IPS DF 19.7 (cell line): ENCODE data around the gene SLC9A3.

ENCODE experiments used
- DNase-seq: peaks from one replicate; pipeline ENCODE4 v3.0.0-alpha.2; 2013; ENCODE audit warnings: low read depth, low spot score

The SLC9A3 gene

DNA sequence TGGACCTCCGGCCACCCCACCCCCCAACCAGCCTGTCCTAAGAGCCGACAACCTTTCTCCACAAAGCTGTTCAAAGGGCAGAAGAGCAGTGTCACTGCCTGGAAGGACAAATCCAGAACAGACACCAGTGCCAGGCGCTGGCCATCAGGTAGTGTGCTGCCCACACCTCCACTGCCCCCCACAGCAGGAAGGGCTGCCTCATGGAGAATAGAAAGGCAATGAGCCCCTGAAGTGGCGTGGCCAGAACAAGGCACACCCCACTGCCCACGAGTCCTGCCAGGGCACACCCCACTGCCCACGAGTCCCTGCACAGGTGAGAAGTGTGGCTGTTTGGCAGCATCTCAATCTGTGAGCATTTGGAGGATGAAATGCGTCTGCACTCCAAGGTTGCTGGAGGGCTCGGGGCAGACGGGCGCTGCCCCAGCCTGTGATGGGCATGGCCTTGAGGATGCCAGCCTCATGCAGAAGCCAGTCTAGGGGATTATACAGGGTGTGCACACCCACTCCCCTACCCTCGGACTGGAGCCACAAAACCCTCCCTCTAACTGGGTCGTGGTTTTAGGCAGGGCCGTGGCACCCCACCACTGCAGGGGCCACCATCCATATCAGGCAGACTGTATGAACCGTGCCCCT, 2.3 kb upstream of the SLC9A3 start:
- DNase-seq: no peak

DNA sequence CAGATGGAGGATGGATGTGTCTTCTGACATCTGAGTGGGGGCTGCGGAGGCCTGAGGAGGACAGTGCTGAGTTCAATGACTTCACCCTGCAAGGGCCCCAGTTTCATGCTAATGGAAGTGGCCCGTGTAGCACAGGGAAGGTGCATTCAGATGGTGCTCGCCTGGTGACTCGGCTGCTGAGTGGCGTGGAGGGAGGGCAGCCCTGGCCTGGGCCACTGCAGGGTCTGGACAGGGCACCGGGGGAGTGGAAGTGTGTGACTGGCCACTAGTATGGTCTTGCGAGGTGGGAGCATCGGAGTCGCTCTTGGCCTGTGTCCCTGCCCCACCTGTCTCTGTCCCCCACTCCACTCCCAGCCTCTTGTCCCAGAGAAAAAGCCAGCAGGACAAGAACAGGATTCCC, 1.7 kb upstream of the SLC9A3 start:
- no peak for DNase-seq

DNA sequence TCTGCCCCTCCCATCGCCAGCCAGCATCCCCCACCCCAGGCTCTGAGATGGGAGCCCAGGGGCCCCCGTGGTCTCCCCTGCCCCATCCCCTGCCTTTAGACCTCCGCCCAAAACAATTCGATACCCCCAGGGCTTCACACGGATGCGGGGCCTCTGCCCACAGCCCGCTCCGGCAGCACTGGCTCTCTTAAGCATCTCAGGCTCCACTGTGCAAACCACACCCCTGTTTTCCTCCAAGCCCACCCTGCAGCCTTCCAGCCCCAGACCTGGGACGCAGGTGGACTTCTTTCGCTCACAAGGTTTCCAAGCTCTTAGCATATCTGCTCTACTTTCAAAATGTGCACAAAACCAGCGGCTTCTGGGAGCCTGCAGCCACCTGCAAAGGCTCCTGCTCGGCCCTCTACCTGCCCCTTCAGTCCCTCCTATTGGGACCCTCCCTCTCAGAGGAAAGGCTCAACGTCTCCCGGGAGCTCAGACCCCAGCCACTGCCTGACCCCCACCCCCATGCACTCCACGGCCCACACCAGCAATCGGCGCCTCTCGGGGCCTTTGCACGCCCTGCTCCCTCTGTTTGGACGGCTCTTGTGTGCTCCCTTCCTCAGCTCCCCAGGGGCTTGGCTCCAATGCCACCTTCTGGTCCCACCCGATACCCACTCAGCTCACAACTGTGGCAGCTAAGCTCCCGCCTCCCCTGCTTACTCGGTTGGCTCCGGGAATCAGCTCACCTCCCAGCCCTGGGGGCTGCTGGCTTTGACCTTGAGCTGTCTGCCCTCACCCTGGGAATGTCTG, 918 bp upstream of the SLC9A3 start:
- DNase-seq: no peak

DNA sequence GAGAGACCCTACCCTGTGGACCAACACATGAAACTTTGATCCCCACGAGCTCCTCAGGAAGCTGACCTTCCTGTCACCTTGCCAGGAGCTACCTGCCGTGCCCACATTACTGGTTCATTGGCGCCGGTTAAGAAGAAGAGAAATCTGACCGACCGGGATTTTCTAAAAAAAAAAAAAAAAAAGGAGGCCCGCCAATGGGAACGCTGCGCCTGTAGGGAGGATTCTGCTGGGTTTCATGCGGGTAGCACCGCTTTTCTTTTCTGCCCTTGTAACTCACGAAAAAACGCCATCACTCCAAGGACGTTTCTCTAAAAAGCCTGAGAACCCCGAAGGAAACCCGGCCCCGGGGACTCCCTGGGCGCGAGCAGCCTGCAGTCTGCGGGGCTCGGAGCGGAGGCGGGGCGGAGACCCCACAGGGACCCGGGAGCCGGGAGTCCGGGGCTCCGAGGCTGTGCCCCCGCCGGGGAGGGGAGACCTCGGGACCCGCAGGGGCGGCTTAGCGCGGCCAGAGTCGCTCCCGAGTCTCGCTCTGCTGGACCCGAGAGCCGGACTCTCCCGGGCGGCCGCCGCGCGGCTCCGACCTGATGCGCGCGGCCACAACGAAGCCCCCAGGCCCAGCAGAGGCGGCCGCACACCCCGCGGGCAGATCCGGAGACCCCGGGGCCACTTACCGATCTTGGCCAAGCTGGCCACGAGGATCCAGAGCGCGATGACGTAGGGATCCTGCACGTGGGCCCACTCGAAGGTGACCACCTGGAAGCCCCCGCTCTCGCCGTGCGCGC, 617 bp downstream of the SLC9A3 start:
- no peak for DNase-seq

DNA sequence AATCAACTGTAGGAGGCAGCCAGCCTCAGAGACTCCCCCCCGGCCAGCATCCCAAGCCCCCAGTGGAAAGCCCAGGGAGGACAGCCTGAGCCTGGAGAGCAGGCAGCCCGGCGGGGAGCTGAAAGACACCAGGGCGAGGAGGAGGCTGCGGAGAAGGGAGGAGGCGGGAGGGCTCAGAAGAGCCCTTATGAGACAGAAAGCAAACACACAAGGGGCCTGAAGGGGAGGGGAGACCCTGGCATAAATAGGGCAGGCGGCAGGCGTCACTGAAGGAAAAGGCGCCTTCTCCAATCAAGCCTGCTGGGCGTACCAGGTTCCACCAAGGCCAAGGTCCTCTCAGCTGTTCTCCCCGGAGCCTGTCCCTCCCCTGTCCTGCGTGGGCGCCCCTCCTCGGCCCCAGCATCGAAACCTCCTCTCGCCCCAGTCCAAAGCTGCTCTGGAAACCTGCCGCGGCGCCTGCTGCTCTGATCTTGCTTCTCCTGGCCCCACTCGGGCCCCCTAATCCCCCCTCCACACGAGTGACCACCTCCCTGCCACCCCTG, 1.3 kb downstream of the SLC9A3 start:
- DNase-seq: no peak

DNA sequence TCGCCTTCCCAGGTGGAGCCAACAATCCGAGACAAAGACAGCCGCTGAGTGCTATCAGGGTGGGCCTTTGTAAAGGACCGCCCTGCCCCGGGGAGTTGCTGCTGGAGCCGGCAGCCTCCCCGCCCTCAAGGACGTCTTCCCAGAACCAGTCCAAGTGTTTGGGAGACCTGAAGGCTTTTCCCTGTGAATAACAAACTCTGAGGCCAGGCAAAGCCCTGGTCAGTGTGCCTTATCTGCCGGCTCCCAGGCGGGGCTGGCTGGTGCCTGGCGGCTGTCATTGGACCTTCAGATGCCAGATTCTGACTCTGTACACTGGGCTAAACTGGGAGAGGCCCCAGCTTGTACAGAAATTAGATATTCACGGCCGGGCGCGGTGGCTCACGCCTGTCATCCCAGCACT, 2.1 kb downstream of the SLC9A3 start:
- no peak for DNase-seq

DNA sequence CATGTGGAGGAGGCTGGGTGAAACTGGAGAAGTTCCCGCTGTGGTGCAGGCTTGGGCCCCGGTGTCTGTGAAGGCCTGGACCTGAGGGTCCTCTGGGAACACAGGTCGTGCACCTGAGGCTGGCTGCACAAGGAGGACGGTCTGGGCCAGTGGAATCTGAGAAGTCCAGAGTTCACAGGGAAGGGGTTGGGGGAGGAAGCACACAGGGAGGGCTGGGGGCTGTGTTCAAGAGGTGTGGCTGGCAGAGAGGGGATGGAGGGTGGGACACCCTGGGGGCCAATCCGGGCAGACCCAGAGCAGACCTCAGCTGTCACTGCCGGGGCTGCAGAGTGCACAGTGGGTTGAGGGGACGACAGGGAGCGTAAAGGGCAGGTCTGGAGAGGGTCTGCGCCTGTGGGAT, 2.6 kb downstream of the SLC9A3 start:
- no peak for DNase-seq

DNA sequence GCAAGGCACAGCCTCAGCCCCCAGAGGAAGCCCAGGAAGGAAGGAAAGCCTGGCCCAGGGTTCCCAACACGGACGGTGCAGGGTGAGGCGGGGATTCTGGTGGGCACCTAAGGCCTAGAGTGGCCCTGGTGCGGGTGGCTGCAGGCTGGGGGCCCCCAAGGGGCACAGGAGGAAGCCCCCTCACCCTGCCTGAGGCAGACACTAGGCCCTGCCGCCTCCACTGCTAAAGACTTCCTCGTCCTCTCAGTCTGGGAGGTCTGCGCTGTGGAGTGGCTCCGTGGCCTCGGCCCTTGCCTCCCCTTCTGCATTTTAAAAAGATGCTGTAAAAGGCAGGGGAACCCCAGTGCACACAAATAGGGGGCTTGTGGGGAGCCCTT, 3.4 kb downstream of the SLC9A3 start:
- no peak for DNase-seq

DNA sequence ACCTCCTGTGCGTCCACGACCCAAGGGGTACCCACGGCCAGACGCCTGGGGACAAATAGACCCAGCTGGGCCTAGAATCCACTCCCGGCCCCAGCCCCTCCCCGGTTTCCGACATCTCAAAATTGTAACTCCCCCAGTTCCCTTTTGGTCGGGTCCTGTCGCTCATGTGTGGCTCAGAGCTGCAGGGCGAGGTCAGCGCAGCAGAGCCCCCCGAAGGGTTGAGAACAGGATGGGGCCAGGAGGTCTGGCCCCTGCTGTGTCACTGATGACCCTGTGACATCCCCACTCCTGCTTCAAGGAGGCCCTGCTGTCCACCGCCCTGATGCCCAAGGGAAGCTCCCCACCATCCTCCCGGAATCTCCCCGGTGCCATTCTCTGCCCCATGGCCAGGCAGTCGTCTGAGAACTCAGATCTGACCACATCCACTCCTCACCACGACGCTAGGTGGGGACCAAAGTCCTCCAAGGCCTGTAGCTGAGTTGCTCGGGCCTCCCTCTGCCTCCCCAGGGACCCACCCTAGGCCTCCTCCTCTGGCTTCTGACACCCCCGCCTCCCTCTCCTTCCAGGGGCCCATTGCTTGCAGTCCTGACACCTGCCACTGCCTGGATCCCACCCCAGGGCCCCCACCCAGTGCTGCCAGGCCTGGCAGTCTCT, 3.9 kb downstream of the SLC9A3 start:
- no peak for DNase-seq

DNA sequence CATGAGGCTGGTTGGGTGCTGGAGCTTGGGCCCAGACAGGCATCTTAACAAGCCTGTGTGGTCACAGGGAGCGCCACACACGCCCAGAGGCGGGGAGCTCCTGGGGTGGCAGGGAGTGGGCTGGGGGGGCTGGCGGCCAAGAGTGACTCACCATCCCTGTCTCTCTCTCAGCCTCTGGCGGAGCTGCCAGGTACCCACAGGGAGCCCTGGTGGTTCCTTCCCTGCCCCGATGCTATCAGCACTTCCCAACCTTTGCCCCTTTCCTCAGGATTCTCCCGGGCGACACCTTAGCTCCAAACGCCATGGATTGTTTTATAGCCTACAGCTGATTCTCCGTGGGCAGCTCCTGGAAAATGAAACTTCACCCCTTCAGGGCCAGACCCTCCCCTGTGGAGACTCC, 5.5 kb downstream of the SLC9A3 start:
- DNase-seq: no peak

DNA sequence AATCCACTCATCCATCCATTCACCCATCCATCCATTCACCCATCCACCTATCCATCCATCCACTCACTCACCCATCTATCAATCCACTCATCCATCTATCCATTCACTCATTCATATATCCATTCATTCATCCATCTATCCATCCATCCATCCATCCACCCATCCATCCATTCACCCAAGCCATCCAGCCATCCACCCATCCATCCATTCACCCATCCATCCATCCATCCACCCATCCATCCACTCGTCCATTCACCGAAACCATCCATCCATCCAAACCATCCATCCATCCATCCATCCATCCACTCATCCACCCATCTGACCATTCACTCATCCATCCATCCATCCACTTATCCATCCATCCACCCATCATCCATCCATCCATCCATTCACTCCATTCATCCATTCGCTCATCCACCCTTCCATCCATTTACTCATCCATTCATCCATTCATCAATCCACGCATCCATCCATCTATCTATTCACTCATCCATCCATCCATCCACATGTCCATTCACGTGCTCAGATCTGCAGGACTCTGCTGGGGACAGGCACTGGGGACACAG, 6.6 kb downstream of the SLC9A3 start:
- no peak for DNase-seq

DNA sequence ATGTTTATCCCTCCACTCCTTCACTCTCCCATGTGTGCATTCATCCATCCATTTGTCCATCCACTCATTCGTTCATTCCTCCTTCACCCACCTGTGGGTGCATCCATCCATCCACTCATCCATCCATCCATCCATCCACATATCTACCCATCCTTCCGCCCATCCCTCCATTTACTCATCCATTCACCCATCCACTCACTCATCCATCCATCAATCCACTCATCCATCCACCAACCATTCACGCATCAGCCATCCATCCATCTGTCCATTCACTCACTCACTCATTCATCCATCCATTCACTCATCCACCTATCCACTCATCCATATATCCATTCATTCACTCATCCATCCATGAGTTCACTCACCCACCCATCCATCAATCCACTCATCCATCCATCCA, 7.3 kb downstream of the SLC9A3 start:
- no peak for DNase-seq

DNA sequence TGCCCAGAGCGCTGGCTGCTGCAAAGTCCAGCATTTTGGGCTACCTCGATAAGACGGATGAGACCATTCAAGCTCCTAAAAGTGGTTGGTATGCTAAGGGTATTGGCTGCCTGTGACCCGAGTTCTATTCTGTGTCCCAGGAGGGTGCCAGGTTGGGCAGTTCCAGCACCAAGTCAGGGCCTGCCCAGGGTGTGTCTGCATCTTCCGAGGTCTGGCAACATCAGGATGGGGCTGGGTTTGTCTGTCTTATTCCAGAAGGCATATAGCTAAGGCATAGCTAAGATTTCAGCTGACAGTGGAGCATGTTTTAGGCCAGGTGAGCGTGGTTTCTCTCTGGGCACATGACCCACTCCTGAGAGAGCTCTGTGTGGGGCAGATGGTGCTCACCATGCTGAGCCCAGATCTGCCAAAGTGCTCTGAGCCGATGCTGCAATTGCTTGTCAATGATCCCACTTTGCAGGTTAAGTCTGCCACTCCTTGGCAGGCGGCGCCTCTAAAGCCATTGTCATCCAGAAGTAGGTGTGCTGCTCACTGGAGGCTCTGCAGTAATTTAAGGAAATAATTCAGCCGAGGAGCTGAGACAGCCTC, 7.8 kb downstream of the SLC9A3 start:
- no peak for DNase-seq

DNA sequence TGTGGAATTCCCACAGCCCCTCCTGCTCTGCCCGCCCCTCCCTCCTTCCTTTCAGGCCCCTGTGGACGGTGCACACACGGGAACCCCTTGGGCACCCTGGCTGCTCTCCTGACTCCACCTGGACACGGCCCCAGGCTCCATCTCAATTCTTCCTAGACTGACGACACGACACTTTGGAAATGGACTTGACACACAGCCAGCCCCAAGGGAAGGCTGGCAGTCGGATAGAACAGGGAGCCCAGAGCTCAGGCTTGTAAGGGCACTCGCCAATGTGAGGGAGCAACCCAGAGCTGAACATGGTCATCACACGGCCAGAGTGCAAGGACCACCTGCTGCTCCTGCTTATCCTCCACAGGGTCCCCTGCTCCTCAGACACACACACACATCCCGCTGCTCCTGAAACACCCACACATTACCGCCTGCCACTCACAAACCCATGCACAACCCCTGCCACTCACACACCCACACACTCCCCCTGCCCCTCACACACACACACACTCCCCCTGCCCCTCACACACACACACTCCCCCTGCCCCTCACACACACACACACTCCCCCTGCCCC, 8.9 kb downstream of the SLC9A3 start:
- DNase-seq: no peak

DNA sequence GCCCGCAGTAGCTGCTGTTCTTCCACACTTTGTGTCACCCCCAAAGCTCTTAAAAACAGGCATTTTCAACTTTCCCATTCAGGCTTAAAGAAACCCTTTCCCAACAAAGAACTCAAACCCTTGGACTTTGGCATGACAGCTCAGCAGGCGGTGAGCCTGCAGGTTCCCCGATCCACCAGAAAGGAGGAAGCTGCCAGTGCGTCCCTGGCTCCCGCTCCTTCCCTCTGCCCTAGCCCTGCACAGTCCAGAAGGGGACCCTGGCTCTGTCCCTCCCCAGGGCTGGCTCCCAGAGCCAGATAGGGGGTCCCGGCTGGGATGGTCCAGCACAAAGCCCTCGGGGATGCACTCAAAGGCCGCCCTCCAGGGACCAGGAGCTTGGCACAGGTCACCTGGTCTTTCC, 9.6 kb downstream of the SLC9A3 start:
- DNase-seq: no peak

DNA sequence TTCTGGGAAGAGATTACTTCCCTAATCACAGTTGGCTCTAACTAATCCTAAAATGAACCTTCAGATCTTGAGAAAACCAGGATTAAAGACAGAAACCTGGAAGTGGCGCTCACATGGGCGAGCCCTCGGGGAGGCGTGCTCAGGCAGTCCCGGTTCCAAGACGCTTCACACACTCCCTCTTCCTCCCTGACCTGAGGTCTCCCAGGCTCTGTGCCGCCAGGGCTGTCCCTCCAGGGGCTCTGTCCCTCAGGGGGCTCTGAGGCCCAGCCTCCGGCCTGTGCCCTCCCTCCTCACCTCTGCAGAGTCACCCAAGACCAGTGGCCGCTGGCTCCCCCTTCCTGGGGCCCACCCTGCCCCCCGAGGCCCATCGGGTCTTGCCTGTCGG, 10.2 kb downstream of the SLC9A3 start:
- DNase-seq: no peak

DNA sequence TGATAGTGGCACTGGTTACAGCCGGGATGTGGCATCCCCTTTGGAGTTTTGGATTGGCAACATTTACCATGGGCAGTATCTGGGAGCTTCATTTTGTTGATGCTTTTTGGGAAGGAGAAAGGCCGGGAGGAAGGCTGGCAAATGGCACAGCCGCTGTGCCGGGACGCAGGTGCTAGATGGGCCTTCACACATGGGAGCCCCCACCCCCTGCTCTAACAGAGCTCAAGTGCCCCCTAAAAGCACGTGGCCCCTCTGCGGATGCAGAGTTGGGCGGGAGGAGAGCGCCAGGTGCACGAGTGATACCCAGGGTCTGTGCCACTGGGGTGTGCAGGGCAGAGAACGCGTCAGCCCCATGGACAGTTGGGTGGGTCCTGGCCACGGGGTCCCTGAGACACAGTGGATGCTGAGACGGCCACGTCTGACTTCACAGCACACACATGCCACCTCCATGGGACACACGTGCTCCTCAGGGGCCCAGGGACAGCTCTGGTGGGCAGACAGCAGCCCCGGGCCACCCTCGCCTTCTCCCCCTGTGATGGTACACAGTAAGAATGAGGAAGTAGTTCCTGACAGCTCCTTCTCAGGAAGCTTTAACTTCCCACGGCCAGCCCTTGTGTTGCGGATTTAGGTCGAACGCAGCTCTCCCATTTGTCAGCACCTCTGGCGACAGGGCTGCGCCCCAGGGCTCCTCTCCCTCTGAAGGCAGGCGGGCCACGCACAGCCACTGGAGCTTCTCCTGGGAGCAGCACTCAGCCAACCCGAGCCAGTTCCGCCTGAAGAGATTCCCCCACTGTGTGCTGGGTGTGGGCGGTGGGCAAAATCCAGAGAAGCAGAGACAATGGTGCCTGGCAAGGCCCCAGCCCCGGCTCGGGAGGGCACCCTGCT, 10.8 kb downstream of the SLC9A3 start:
- no peak for DNase-seq

DNA sequence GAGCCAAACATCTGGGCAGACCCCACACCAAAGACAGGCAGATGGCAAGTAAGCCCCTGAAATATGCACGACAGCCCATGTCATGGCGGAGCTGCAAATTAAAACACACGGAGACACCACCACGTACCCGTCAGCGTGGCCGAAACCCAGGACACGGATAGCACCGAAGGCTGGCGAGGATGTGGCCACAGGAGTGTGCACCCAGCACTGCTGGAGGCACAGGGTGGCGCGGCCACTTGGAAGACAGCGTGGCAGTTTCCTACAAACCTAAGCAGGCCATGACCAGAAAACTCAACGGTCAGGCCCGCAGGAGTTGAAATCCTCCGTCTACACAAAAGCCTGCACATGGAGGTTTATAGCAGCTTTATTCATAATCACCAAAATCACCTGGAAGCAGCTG, 12.8 kb downstream of the SLC9A3 start:
- DNase-seq: no peak

DNA sequence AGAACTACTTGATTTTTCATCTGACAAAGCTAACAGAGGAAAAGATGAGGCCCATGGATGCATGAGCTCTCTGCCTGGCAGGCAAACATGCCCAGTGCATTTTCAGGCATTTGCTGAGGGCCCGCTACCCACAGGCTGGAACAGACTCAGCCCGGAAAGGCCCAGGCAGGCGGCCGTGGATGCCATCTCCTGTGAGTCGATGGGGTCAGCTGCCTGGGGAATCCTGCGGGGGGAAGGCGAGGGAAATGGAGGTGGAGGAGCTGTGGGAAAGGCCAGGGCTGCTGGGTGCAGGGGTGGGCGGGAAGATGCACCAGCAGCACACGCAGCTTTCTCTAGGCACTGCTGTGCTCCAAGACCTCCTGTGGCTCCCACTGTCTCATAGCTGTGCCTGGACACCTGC, 13.7 kb downstream of the SLC9A3 start:
- no peak for DNase-seq

DNA sequence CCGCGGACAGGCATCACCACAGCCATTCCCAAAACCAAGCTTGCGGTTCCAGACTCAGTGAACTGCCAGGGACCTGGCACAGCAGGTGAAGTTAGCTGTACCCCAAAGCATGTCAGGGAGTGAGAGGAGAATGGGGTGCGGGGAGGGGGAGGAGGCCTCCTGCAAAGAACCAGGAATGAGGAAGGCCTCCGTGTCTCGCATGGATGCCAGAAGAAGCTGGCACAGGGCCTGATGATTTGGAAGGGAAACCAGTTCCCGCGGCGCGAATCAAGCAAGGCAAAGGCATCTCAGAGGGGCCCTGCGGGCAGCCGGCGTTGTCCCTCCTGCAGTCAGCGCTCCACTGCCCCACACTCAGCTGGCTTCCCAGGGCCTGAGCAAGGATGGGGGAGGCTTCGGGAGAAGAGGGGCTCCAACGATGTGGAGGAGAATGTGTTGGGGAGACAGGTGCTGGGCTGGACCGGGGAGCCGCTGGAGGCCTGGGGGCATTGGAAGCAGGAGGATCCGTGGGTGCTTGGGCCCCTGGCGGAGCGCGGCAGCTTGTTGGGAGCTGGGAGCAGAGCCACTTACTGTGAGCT, 14.6 kb downstream of the SLC9A3 start:
- DNase-seq: no peak
